HepG2 (cell line): ENCODE data around the gene FBXO33. TPM values are rescaled to one million over a fixed set of nuclear protein-coding genes. Genes with fewer than 3 reads are reported as not detected.
A peak's percentile ranks its signal among the peaks of the same experiment; 100 is the strongest.

Source experiments
- ATAD3A ChIP-seq: sonication (generic); formaldehyde crosslinking; IDR thresholded peaks from 2 replicates; pipeline ENCODE4 v1.4.0; 2020; ENCODE audit warnings: missing genetic modification reagents
- CREB1 ChIP-seq, 2 experiments: fragments of 450-650 bp in 1 of 2; IDR thresholded peaks; 2 replicates each; pipeline ENCODE4 v1.6.1; 2016 to 2017; ENCODE audit warnings: control low read depth in 1 of 2, mild to moderate bottlenecking in 1 of 2, missing compliant biosample characterization in 1 of 2, missing genetic modification characterization in 1 of 2
- DNMT3B ChIP-seq: conservative IDR thresholded peaks from 2 replicates; pipeline ENCODE4 v1.6.1; 2016; ENCODE audit warnings: missing biosample characterization, control low read depth
- FOXC1 ChIP-seq: sonication (generic); formaldehyde crosslinking; IDR thresholded peaks from 2 replicates; pipeline ENCODE4 v1.8.0; 2022; ENCODE audit warnings: mild to moderate bottlenecking, missing genetic modification reagents, borderline replicate concordance
- HDAC6 ChIP-seq: fragments of 200-600 bp; sonication (generic); IDR thresholded peaks from 2 replicates; pipeline ENCODE4 v1.7.0; 2017; ENCODE audit warnings: mild to moderate bottlenecking, antibody characterized with exemption, low read length, low read depth
- HIVEP1 ChIP-seq: sonication (generic); formaldehyde crosslinking; IDR thresholded peaks from 2 replicates; pipeline ENCODE4 v1.4.0; 2020; ENCODE audit warnings: mild to moderate bottlenecking, missing genetic modification reagents
- KDM3A ChIP-seq: IDR thresholded peaks from 2 replicates; pipeline ENCODE4 v1.6.1; 2018; ENCODE audit warnings: low read depth, missing compliant biosample characterization
- KLF12 ChIP-seq: sonication (generic); formaldehyde crosslinking; IDR thresholded peaks from 2 replicates; pipeline ENCODE4 v1.4.0; 2020; ENCODE audit warnings: missing genetic modification reagents, borderline replicate concordance
- LCORL ChIP-seq, 2 experiments: fragments of 450-650 bp in 1 of 2; sonication (generic) in 1 of 2; formaldehyde crosslinking in 1 of 2; IDR thresholded peaks; 2 replicates each; pipeline versions ENCODE4 v1.5.0 to v1.6.1; 2017 to 2020; ENCODE audit warnings: antibody characterized with exemption in 1 of 2, missing genetic modification reagents in 1 of 2
- MIER3 ChIP-seq: IDR thresholded peaks from 2 replicates; pipeline ENCODE4 v1.6.1; 2016; ENCODE audit warnings: missing compliant biosample characterization, borderline replicate concordance
- NFATC3 ChIP-seq: sonication (generic); formaldehyde crosslinking; IDR thresholded peaks from 2 replicates; pipeline ENCODE4 v1.5.1; 2020; ENCODE audit warnings: mild to moderate bottlenecking, missing genetic modification reagents
- NFRKB ChIP-seq: fragments of 450-650 bp; IDR thresholded peaks from 2 replicates; pipeline ENCODE4 v1.6.1; 2017
- SYNCRIP ChIP-seq: fragments of 200-400 bp; formaldehyde crosslinking; IDR thresholded peaks from 2 replicates; pipeline ENCODE4 v1.6.1; 2018; ENCODE audit warnings: mild to moderate bottlenecking, low read depth, low read length; ENCODE audit not compliant: insufficient read depth
- TBP ChIP-seq: sonication (generic); formaldehyde crosslinking; IDR thresholded peaks from 2 replicates; pipeline ENCODE4 v1.5.0; 2020; ENCODE audit warnings: missing genetic modification reagents
- TCF7L2 ChIP-seq: IDR thresholded peaks from 2 replicates; pipeline ENCODE4 v1.6.1; 2011; ENCODE audit warnings: mild to moderate bottlenecking, low read depth, low read length, moderate library complexity
- WIZ ChIP-seq: sonication (generic); formaldehyde crosslinking; IDR thresholded peaks from 2 replicates; pipeline ENCODE4 v1.5.1; 2020; ENCODE audit warnings: mild to moderate bottlenecking, missing genetic modification reagents
- XBP1 ChIP-seq: sonication (generic); formaldehyde crosslinking; IDR thresholded peaks from 2 replicates; pipeline ENCODE4 v1.5.0; 2020; ENCODE audit warnings: missing genetic modification reagents
- ZNF10 ChIP-seq: sonication (generic); formaldehyde crosslinking; IDR thresholded peaks from 2 replicates; pipeline ENCODE4 v1.4.0; 2020; ENCODE audit warnings: mild to moderate bottlenecking, low read depth, missing genetic modification reagents, borderline replicate concordance
- ZNF20 ChIP-seq: sonication (generic); formaldehyde crosslinking; IDR thresholded peaks from 2 replicates; pipeline ENCODE4 v1.4.0; 2020; ENCODE audit warnings: mild to moderate bottlenecking, moderate library complexity, missing genetic modification reagents
- ZNF329 ChIP-seq: sonication (generic); formaldehyde crosslinking; IDR thresholded peaks from 2 replicates; pipeline ENCODE4 v1.9.0; 2021; ENCODE audit warnings: low read depth, mild to moderate bottlenecking, missing genetic modification reagents
- ZNF33B ChIP-seq: sonication (generic); formaldehyde crosslinking; IDR thresholded peaks from 2 replicates; pipeline ENCODE4 v1.5.1; 2020; ENCODE audit warnings: mild to moderate bottlenecking, missing genetic modification reagents
- ZNF557 ChIP-seq: sonication (generic); formaldehyde crosslinking; IDR thresholded peaks from 2 replicates; pipeline ENCODE4 v1.4.0; 2020; ENCODE audit warnings: missing genetic modification reagents
- ZNF607 ChIP-seq: sonication (generic); formaldehyde crosslinking; IDR thresholded peaks from 2 replicates; pipeline ENCODE4 v1.5.1; 2020; ENCODE audit warnings: missing genetic modification reagents, mild to moderate bottlenecking, borderline replicate concordance
- ZNF678 ChIP-seq: sonication (generic); formaldehyde crosslinking; IDR thresholded peaks from 2 replicates; pipeline ENCODE4 v1.4.0; 2020; ENCODE audit warnings: mild to moderate bottlenecking, missing genetic modification reagents
- ZNF7 ChIP-seq: IDR thresholded peaks from 2 replicates; pipeline ENCODE4 v1.6.1; 2016; ENCODE audit warnings: missing biosample characterization, missing genetic modification reagents
- polyA plus RNA-seq, 8 experiments: library from polyadenylated mRNA; depleted of rRNA in 3 of 8; stranded (reverse) in 7 of 8; unstranded in 1 of 8; fragments of >200 nt; fragmentation: Illumina TruSeq in 4 of 8; extraction: Trizol in 4 of 8; gene quantifications; 2 replicates each; pipeline versions ENCODE4 v1.2.1 to v1.2.3, GENCODE V29; 2011 to 2016; ENCODE audit warnings: low read depth in 4 of 8, missing spikeins in 1 of 8, mixed read lengths in 1 of 8; ENCODE audit not compliant: insufficient read depth in 1 of 8
- total RNA-seq, 5 experiments: library from RNA; depleted of rRNA; stranded (reverse); fragments of >200 nt; fragmentation: Illumina TruSeq; extraction: Trizol; gene quantifications; 2 replicates each; pipeline ENCODE4 v1.2.3, GENCODE V29; 2016; ENCODE audit warnings: low read depth in 1 of 5
- TF ChIP-seq, protein P1 (sequence below): sonication (generic); formaldehyde crosslinking; IDR thresholded peaks from 2 replicates; pipeline ENCODE4 v1.4.0; 2020; ENCODE audit warnings: mild to moderate bottlenecking, missing genetic modification reagents
- TF ChIP-seq, protein P2 (sequence below): sonication (generic); formaldehyde crosslinking; conservative IDR thresholded peaks from 2 replicates; pipeline ENCODE4 v1.8.1; 2023; ENCODE audit warnings: missing genetic modification reagents
- TF ChIP-seq, protein P3 (sequence below): sonication (generic); formaldehyde crosslinking; IDR thresholded peaks from 2 replicates; pipeline ENCODE4 v1.8.0; 2022; ENCODE audit warnings: mild to moderate bottlenecking, missing genetic modification reagents, moderate library complexity

Gene FBXO33
- total and polyA plus RNA-seq, 2 of the 13 experiments (the other 11 are each of a cell fraction or from before 2014, with no cell fraction given) = 15.5 to 16.9 TPM

DNA sequence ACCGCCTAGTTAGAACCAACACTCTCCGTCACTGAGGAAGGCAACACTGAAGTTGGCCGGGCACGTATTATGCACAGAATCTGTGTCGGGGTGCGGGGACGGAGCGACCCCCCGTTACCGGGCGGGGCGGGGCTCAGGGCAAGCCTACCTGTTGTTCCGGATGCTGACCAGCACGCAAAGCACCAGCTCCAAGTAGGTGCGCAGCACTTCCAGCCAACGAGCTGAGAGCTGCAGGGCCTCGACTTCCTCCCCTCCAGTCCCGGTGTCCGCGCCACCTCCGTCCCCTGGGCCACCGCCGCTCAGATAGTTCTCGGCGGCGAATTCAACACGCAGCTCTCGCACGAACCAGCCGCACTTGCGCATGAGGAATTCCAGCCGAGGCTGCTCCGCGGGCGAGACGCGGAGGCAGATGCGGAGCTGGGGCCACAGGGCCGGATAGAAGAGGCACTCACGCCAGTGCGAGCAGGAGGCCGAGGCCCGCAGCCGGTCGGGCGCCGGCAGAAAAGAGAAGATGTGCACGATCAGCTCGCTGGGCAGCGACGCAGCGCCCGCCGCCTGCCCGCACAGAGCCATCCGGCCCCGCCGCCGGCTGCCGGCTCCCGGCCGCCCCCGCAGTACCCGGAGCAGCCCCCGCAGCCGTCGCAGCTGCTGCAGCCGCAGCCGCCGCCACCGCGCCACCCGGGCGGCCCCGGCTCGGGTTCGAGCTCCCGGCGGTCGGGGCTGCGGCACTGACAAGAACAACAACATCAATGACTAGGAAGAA, 636 bp downstream of the FBXO33 start (continued):
- TF ChIP-seq, protein P1, sequence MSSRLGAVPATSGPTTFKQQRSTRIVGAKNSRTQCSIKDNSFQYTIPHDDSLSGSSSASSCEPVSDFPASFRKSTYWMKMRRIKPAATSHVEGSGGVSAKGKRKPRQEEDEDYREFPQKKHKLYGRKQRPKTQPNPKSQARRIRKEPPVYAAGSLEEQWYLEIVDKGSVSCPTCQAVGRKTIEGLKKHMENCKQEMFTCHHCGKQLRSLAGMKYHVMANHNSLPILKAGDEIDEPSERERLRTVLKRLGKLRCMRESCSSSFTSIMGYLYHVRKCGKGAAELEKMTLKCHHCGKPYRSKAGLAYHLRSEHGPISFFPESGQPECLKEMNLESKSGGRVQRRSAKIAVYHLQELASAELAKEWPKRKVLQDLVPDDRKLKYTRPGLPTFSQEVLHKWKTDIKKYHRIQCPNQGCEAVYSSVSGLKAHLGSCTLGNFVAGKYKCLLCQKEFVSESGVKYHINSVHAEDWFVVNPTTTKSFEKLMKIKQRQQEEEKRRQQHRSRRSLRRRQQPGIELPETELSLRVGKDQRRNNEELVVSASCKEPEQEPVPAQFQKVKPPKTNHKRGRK (CRISPR knock-in tag) = peak; percentile 93
- no peak for TF ChIP-seq MIER3 (CRISPR knock-in tag)
- 0 out of 2 replicates have a peak, but pooled peaks have one; percentile 76 for TF ChIP-seq ZNF678 (CRISPR knock-in tag)
- TF ChIP-seq ZNF557 (CRISPR knock-in tag) = peak; percentile 82; the same call in 1 of the 2 replicates
- TF ChIP-seq HDAC6 = no peak
- TF ChIP-seq ZNF329 = 0 out of 2 replicates have a peak, but pooled peaks have one; percentile 8
- TF ChIP-seq ZNF7 = 0 out of 2 replicates have a peak, but pooled peaks have one; percentile 4
- no peak for TF ChIP-seq ATAD3A (CRISPR knock-in tag)
- no peak for TF ChIP-seq TBP (CRISPR knock-in tag)
- peak; percentile 91 for TF ChIP-seq ZNF607 (CRISPR knock-in tag)
- TF ChIP-seq LCORL (IDR thresholded peaks at IDR 0.05) = no peak
- 0 out of 2 replicates have a peak, but pooled peaks have one; percentile 9 for TF ChIP-seq LCORL (CRISPR knock-in tag; IDR thresholded peaks at IDR 0.05)
- TF ChIP-seq, protein P2, sequence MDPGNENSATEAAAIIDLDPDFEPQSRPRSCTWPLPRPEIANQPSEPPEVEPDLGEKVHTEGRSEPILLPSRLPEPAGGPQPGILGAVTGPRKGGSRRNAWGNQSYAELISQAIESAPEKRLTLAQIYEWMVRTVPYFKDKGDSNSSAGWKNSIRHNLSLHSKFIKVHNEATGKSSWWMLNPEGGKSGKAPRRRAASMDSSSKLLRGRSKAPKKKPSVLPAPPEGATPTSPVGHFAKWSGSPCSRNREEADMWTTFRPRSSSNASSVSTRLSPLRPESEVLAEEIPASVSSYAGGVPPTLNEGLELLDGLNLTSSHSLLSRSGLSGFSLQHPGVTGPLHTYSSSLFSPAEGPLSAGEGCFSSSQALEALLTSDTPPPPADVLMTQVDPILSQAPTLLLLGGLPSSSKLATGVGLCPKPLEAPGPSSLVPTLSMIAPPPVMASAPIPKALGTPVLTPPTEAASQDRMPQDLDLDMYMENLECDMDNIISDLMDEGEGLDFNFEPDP = no peak
- TF ChIP-seq KLF12 (CRISPR knock-in tag) = no peak
- TF ChIP-seq CREB1 (IDR thresholded peaks at IDR 0.05) = no peak
- no peak for TF ChIP-seq CREB1 (CRISPR knock-in tag; IDR thresholded peaks at IDR 0.05)
- no peak for TF ChIP-seq ZNF33B
- TF ChIP-seq, protein P3, sequence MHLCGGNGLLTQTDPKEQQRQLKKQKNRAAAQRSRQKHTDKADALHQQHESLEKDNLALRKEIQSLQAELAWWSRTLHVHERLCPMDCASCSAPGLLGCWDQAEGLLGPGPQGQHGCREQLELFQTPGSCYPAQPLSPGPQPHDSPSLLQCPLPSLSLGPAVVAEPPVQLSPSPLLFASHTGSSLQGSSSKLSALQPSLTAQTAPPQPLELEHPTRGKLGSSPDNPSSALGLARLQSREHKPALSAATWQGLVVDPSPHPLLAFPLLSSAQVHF (CRISPR knock-in tag) = peak; percentile 84; the same call in 1 of the 2 replicates
- no peak for TF ChIP-seq TCF7L2
- peak; percentile 84 for TF ChIP-seq HIVEP1 (CRISPR knock-in tag)
- TF ChIP-seq NFATC3 = no peak; the same call in 1 of the 2 replicates
- 0 out of 2 replicates have a peak, but pooled peaks have one; percentile 16 for TF ChIP-seq FOXC1 (CRISPR knock-in tag)
- TF ChIP-seq ZNF20 (CRISPR knock-in tag) = 0 out of 2 replicates have a peak, but pooled peaks have one; percentile 14
- TF ChIP-seq DNMT3B = no peak; the same call in 1 of the 2 replicates
- peak; percentile 80; the same call in 1 of the 2 replicates for TF ChIP-seq ZNF10 (CRISPR knock-in tag)
- peak; percentile 81; the same call in 1 of the 2 replicates for TF ChIP-seq WIZ (CRISPR knock-in tag)
- TF ChIP-seq NFRKB = no peak
- 0 out of 2 replicates have a peak, but pooled peaks have one; percentile 80 for TF ChIP-seq KDM3A
- no peak for TF ChIP-seq XBP1 (CRISPR knock-in tag)
- TF ChIP-seq SYNCRIP = no peak
